Endothelial cell of umbilical vein (primary cell): ENCODE results near the gene CREB3L2. TPM values are rescaled to one million over a fixed set of nuclear protein-coding genes. Genes with fewer than 3 reads are reported as not detected.

Experiments
- BruUV-seq: library from RNA; stranded (reverse); fragments of 400-500 nt; replicated peaks from 2 replicates; lab custom pipeline; 2021; lab: Mats Ljungman, UMichigan
- CTCF ChIA-PET: fragments of 300-600, 350-600 bp; sonication (Branson Sonifier 250); formaldehyde crosslinking; loops from one replicate; lab custom pipeline; 2021; ENCODE audit warnings: antibody characterized with exemption, inconsistent platforms; lab: Charles Lee
- POLR2A ChIA-PET: fragments of 300-600, 350-600 bp; sonication (Branson Sonifier 250); formaldehyde crosslinking; loops from one replicate; lab custom pipeline; 2021; ENCODE audit warnings: antibody characterized with exemption, inconsistent platforms; lab: Charles Lee
- DNase-seq: peaks from one replicate; pipeline ENCODE4 v3.0.0-alpha.2; 2011; ENCODE audit warnings: low read depth, low spot score
- FAIRE-seq: peaks from 2 replicates; lab custom pipeline; 2011; peaks lifted over from hg19 to GRCh38; lab: Jason Lieb, UNC
- H2AFZ ChIP-seq: 2 replicates; pipeline ENCODE4 v1.6.0; 2012; ENCODE audit warnings: low read depth, low read length, control low read depth, inconsistent platforms
- H3K27ac ChIP-seq: 2 replicates; pipeline ENCODE4 v1.5.1; 2011; ENCODE audit warnings: low read depth, mild to moderate bottlenecking, control low read depth, low read length, moderate library complexity; ENCODE audit not compliant: insufficient read depth
- H3K27me3 ChIP-seq, 2 experiments: 2 replicates each; pipeline versions ENCODE4 v1.6.0 to v1.6.1; 2011; ENCODE audit warnings: low read length in 2 of 2, mixed read lengths in 1 of 2; ENCODE audit not compliant: control insufficient read depth in 2 of 2, insufficient read depth in 2 of 2
- H3K36me3 ChIP-seq, 2 experiments: 2 replicates in 1 of 2; 3 replicates in 1 of 2; pipeline ENCODE4 v1.5.1; 2011; ENCODE audit warnings: low read length in 2 of 2, mild to moderate bottlenecking in 1 of 2, moderate library complexity in 1 of 2; ENCODE audit not compliant: control insufficient read depth in 2 of 2, insufficient read depth in 2 of 2; ENCODE audit errors: extremely low read depth in 1 of 2
- H3K4me1 ChIP-seq: 3 replicates; pipeline ENCODE4 v1.5.1; 2011; ENCODE audit warnings: mild to moderate bottlenecking, low read length; ENCODE audit not compliant: control insufficient read depth, insufficient read depth; ENCODE audit errors: extremely low read depth
- H3K4me2 ChIP-seq: 2 replicates; pipeline ENCODE4 v1.6.1; 2011; ENCODE audit warnings: low read length, control low read depth, mixed read lengths; ENCODE audit not compliant: insufficient read depth
- H3K4me3 ChIP-seq, 3 experiments: fragments of 200-600 bp in 1 of 3; sonication (generic), shearing (Covaris generic) in 1 of 3; replicated peaks in 1 of 3; 2 replicates each; pipeline ENCODE4 v1.5.1; 2011 to 2016; ENCODE audit warnings: control low read depth in 3 of 3, low read length in 3 of 3, mild to moderate bottlenecking in 2 of 3, inconsistent platforms in 1 of 3, low read depth in 1 of 3, moderate library complexity in 1 of 3; ENCODE audit not compliant: insufficient read depth in 1 of 3
- H3K79me2 ChIP-seq: 2 replicates; pipeline ENCODE4 v1.6.0; 2012; ENCODE audit warnings: low read length, inconsistent platforms; ENCODE audit not compliant: control insufficient read depth, insufficient read depth
- H3K9ac ChIP-seq: replicated peaks from 2 replicates; pipeline ENCODE3; 2011; ENCODE audit warnings: low read length, control low read depth; ENCODE audit not compliant: insufficient read depth; ENCODE audit errors: extremely low read depth
- H3K9me1 ChIP-seq: replicated peaks from 3 replicates; pipeline ENCODE4 v1.6.0; 2011; ENCODE audit warnings: mild to moderate bottlenecking, low read length; ENCODE audit not compliant: control insufficient read depth, insufficient read depth; ENCODE audit errors: extremely low read depth
- H3K9me3 ChIP-seq: replicated peaks from 2 replicates; pipeline ENCODE4 v1.5.1; 2012; ENCODE audit warnings: low read length, inconsistent platforms; ENCODE audit not compliant: control insufficient read depth, insufficient read depth
- H4K20me1 ChIP-seq: replicated peaks from 2 replicates; pipeline ENCODE3; 2011; ENCODE audit warnings: mild to moderate bottlenecking, low read length; ENCODE audit not compliant: control insufficient read depth, insufficient read depth; ENCODE audit errors: extremely low read depth
- EZH2 ChIP-seq: IDR thresholded peaks from 2 replicates; pipeline ENCODE4 v1.6.1; 2012; ENCODE audit warnings: borderline replicate concordance, low read depth, mild to moderate bottlenecking, moderate library complexity, low read length, inconsistent platforms; ENCODE audit not compliant: severe bottlenecking
- FOS ChIP-seq: IDR thresholded peaks from 2 replicates; pipeline ENCODE4 v1.6.1; 2011; ENCODE audit warnings: mild to moderate bottlenecking, low read length, moderate library complexity, borderline replicate concordance; ENCODE audit not compliant: insufficient read depth
- GATA2 ChIP-seq: IDR thresholded peaks from 2 replicates; pipeline ENCODE4 v1.7.0; 2011; ENCODE audit warnings: low read depth, mild to moderate bottlenecking, moderate library complexity, mixed read lengths, low read length; ENCODE audit not compliant: insufficient read length, insufficient read depth
- JUN ChIP-seq: IDR thresholded peaks from 2 replicates; pipeline ENCODE4 v1.6.1; 2011; ENCODE audit warnings: borderline replicate concordance, low read depth; ENCODE audit not compliant: insufficient read length, insufficient read depth
- MYC ChIP-seq: IDR thresholded peaks from one replicate; pipeline ENCODE4 v1.6.1; 2011; ENCODE audit warnings: mild to moderate bottlenecking, low read depth, low read length
- POLR2A ChIP-seq: IDR thresholded peaks from 2 replicates; pipeline ENCODE4 v1.6.1; 2012; ENCODE audit warnings: low read depth, mild to moderate bottlenecking, control low read depth, low read length
- POLR2AphosphoS5 ChIP-seq: IDR thresholded peaks from 2 replicates; pipeline ENCODE4 v1.6.1; 2012; ENCODE audit warnings: low read depth, mild to moderate bottlenecking, control low read depth, low read length, moderate library complexity; ENCODE audit not compliant: insufficient read depth
- dilution Hi-C: fragments of 300-500 bp; cut with MboI; formaldehyde crosslinking; loops from one replicate; pipeline ENCODE4 v1.15.0; 2019; ENCODE audit warnings: low sequenced_read_pairs; ENCODE audit not compliant: extremely low pct_ligation_motif_present
- intact Hi-C: fragments of 100-400 bp; cut with micrococcal nuclease; formaldehyde crosslinking; loops from one replicate; pipeline ENCODE4 v1.10.0; 2022
- polyA plus RNA-seq, 4 experiments: library from polyadenylated mRNA; depleted of rRNA in 3 of 4; stranded (reverse) in 3 of 4; unstranded in 1 of 4; fragments of >200 nt; gene quantifications; 2 replicates each; pipeline versions ENCODE4 v1.2.1 to v1.2.3, GENCODE V29; 2011 to 2012; ENCODE audit warnings: missing spikeins in 1 of 4
- total RNA-seq: library from RNA; stranded (reverse); gene quantifications from 2 replicates; pipeline ENCODE4 v1.2.3, GENCODE V29; 2021
- TF ChIP-seq, protein P1 (sequence below), 2 donors: IDR thresholded peaks; 1 replicate in 1 of 2; 2 replicates in 1 of 2; pipeline ENCODE4 v1.5.1; 2011; ENCODE audit warnings: low read length in 2 of 2, mild to moderate bottlenecking in 2 of 2, moderate library complexity in 2 of 2, control low read depth in 1 of 2, inconsistent platforms in 1 of 2, low read depth in 1 of 2; ENCODE audit not compliant: insufficient read depth in 1 of 2; ENCODE audit errors: extremely low read depth in 1 of 2
- TF ChIP-seq, protein P2 (sequence below): IDR thresholded peaks from 2 replicates; pipeline ENCODE4 v1.6.1; 2011; ENCODE audit not compliant: insufficient read depth, insufficient read length

The CREB3L2 gene
- total and polyA plus RNA-seq, 2 donors (not counting 3 experiments of a cell fraction or from before 2014, with no cell fraction given) = 32.1 to 93.4 TPM

DNA sequence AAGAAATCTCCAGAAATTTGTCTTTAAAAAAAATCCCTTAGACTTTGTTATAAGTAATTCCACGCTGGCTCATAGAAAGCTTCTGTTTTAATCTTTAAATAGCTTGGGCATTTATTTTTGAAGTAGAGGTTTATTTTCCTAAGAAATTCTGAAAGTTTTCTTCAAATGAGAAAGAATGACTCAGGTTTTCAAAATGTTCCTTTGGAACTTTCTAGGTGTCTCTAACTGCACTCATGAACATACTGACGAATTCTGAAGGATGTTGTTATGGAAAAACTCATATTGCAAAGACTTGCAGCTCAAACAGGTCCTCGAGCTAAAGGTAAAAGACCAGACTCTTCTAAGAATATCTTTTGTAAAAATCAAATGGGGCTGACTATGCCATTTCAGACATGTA is 165.8 kb downstream of the CREB3L2 start:
- dilution Hi-C loops = no loop called here
- Histone ChIP-seq H3K79me2 (no peaks in the 10 kb centered on the region), H3K9me1 (no peaks in the 10 kb centered on the region), H3K9me3 (no peaks in the 10 kb centered on the region), H4K20me1 (no peaks in the 10 kb centered on the region), H3K36me3 (no peaks in the 10 kb centered on the region), H3K27me3 (no peaks in the 10 kb centered on the region), H3K27ac (no peak overlapping the region), H3K4me1 (no peaks in the 10 kb centered on the region), H3K9ac (no peak overlapping the region), H3K4me3 (no peak overlapping the region), H2AFZ (no peak overlapping the region), H3K4me2 (no peak overlapping the region)
- DNase-seq = no peak
- no peak for FAIRE-seq
- POLR2A ChIA-PET = no interaction called here
- CTCF ChIA-PET = no interaction called here
- BruUV-seq = no TSS peak
- no peak for TF ChIP-seq FOS
- TF ChIP-seq, protein P1, sequence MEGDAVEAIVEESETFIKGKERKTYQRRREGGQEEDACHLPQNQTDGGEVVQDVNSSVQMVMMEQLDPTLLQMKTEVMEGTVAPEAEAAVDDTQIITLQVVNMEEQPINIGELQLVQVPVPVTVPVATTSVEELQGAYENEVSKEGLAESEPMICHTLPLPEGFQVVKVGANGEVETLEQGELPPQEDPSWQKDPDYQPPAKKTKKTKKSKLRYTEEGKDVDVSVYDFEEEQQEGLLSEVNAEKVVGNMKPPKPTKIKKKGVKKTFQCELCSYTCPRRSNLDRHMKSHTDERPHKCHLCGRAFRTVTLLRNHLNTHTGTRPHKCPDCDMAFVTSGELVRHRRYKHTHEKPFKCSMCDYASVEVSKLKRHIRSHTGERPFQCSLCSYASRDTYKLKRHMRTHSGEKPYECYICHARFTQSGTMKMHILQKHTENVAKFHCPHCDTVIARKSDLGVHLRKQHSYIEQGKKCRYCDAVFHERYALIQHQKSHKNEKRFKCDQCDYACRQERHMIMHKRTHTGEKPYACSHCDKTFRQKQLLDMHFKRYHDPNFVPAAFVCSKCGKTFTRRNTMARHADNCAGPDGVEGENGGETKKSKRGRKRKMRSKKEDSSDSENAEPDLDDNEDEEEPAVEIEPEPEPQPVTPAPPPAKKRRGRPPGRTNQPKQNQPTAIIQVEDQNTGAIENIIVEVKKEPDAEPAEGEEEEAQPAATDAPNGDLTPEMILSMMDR (IDR thresholded peaks at IDR 0.05; ENCODE audit: extremely low read depth in 1 of 2, insufficient read depth in 1 of 2, low read depth in 1 of 2, low read length in 2 of 2) = no peak
- no peak for TF ChIP-seq JUN
- TF ChIP-seq, protein P2, sequence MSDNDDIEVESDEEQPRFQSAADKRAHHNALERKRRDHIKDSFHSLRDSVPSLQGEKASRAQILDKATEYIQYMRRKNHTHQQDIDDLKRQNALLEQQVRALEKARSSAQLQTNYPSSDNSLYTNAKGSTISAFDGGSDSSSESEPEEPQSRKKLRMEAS = no peak
- TF ChIP-seq MYC = no peak
- no peak for TF ChIP-seq POLR2AphosphoS5
- no peak for TF ChIP-seq EZH2
- TF ChIP-seq POLR2A = no peak
- no peak for TF ChIP-seq GATA2
- intact Hi-C loops = no loop called here
